Glomerular visceral epithelial cell (primary cell): ENCODE data around the gene NDUFB8.
A peak's percentile ranks its signal among the peaks of the same experiment; 100 is the strongest.

Source experiments
- DNase-seq: peaks from one replicate; pipeline ENCODE4 v3.0.0-alpha.2; 2016; ENCODE audit errors: extremely low spot score

NDUFB8 gene

GRCh38 chr10:100506596-100507356 is 22.9 kb downstream of the NDUFB8 start:
- DNase-seq = peak; percentile 40

GRCh38 chr10:100505164-100505563 is 24.5 kb downstream of the NDUFB8 start:
- DNase-seq = no peak

- DNase-seq = no peak
Observed at GRCh38 chr10:100504096-100504495, 25.6 kb downstream of the NDUFB8 start.

GRCh38 chr10:100502926-100503494 is 26.7 kb downstream of the NDUFB8 start:
- no peak for DNase-seq

GRCh38 chr10:100501423-100501822 is 28.2 kb downstream of the NDUFB8 start:
- no peak for DNase-seq

- DNase-seq = no peak
Observed at GRCh38 chr10:100498059-100498458, 31.6 kb downstream of the NDUFB8 start.

- DNase-seq = no peak
Observed at GRCh38 chr10:100496567-100496966, 33.1 kb downstream of the NDUFB8 start.

- DNase-seq = no peak
Observed at GRCh38 chr10:100490531-100490930, 39.1 kb downstream of the NDUFB8 start.

GRCh38 chr10:100489396-100489795 is 40.3 kb downstream of the NDUFB8 start:
- DNase-seq = no peak

GRCh38 chr10:100487529-100487928 is 42.1 kb downstream of the NDUFB8 start:
- DNase-seq = no peak

GRCh38 chr10:100485801-100486495 is 43.7 kb downstream of the NDUFB8 start:
- no peak for DNase-seq

GRCh38 chr10:100485366-100485765 is 44.3 kb downstream of the NDUFB8 start:
- no peak for DNase-seq

- DNase-seq = no peak
Observed at GRCh38 chr10:100483876-100484666, 45.6 kb downstream of the NDUFB8 start.

- no peak for DNase-seq
Observed at GRCh38 chr10:100482834-100483185, 46.9 kb downstream of the NDUFB8 start.

GRCh38 chr10:100482181-100482833 is 47.4 kb downstream of the NDUFB8 start:
- peak; percentile 70 for DNase-seq

- peak; percentile 89 for DNase-seq
Observed at GRCh38 chr10:100481462-100482081, 48.1 kb downstream of the NDUFB8 start.

GRCh38 chr10:100480002-100480401 is 49.7 kb downstream of the NDUFB8 start:
- no peak for DNase-seq

GRCh38 chr10:100479037-100479436 is 50.6 kb downstream of the NDUFB8 start:
- DNase-seq = no peak

GRCh38 chr10:100477970-100478369 is 51.7 kb downstream of the NDUFB8 start:
- DNase-seq = no peak
